T-helper 2 cell treated with Interferon-gamma antibody and Interleukin-4, amounts not matched to agents 100 ng/mL and 5 ng/mL, for 36 hours (primary cell): Measurements from ENCODE around the gene F2RL2. TPM values are rescaled to one million over a fixed set of nuclear protein-coding genes. Genes with fewer than 3 reads are reported as not detected.

Source experiments
- intact Hi-C: fragments of 100-400 bp; cut with micrococcal nuclease; formaldehyde crosslinking; loops from one replicate; pipeline ENCODE4 v1.15.1; 2023
- total RNA-seq: library from RNA; stranded (reverse); gene quantifications from 2 replicates; pipeline ENCODE4 v1.2.3, GENCODE V29; 2022

F2RL2 gene, protein sequence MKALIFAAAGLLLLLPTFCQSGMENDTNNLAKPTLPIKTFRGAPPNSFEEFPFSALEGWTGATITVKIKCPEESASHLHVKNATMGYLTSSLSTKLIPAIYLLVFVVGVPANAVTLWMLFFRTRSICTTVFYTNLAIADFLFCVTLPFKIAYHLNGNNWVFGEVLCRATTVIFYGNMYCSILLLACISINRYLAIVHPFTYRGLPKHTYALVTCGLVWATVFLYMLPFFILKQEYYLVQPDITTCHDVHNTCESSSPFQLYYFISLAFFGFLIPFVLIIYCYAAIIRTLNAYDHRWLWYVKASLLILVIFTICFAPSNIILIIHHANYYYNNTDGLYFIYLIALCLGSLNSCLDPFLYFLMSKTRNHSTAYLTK
- not detected in 2 replicates for total RNA-seq

DNA sequence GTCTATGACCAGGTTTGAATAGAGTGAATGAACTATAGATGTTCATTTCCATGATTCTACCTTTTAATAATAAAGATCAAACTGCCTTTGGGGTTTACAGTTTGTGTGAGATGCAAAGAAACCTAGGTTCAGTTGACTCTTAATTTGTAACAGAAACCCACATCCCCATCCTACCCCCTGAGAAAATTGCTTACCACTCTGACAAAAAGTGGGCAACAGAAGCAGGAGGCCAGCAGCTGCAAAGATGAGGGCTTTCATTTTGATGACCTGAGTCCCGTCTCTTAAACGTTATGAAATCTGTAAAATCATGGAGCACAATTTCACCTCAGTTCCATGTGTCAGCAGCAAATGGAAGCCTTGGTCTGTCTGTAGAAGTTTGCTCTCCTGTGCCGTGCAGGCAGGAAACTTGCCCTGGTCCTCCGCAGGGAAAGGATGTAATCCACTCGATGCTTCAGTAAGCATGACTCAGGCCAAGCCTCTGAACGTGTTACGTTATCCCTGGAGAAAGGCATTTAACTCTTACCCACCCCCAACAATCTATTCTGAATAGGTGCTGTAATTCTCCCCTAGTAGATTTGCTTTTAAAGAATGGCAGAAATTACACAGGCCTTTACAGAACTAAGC, at the start of gene F2RL2:
Gene F2RL2, minus strand, starts transcription at position 431 of the 624 bp plus-strand sequence. Its CDS starts 173 bp downstream, at position 258.
- intact Hi-C loops: no loop called here

DNA sequence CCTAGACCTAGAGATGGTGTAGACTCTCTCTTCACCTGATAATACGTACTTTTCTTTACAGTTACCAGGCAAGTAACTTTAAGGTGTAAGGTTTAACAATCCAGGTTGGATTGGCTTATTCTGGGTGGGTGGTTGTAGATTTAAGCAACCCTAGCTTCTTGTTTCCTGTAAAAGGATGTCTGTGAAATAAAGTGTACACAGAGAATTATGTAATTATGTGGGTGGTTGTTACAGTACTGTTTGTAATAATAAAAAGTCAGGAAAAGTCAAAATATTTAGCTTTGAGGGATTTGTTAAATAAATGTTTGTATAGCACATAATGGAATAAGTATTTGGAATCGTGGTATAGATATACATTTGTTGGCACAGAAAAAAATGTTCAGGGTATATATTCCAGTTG, 49.0 kb upstream of the F2RL2 start:
- intact Hi-C loops: no loop called here

DNA sequence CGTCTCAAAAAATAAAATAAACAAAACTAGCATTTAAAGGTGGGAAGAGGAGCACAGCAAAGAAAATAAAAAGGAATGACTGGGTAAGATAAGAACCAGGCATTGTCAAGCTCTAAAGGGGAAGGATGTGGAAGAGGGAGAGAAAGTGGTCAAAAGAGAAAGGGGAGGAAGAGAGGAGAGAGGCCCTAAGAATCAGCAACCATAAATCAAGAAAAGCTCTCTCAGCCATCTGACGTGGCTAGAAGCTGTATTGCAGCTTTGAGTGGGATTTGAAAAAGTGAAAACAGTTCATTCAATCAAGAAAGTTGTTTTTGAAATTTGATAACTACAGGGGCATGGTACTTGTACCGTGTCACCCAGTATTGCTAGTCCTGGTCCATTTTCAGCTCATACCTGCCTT, 47.3 kb upstream of the F2RL2 start:
- intact Hi-C loops: no loop called here

- intact Hi-C loops: no loop called here
These were observed 46.0 kb upstream of the F2RL2 start for GRCh38 chr5:76669245-76669644.

DNA sequence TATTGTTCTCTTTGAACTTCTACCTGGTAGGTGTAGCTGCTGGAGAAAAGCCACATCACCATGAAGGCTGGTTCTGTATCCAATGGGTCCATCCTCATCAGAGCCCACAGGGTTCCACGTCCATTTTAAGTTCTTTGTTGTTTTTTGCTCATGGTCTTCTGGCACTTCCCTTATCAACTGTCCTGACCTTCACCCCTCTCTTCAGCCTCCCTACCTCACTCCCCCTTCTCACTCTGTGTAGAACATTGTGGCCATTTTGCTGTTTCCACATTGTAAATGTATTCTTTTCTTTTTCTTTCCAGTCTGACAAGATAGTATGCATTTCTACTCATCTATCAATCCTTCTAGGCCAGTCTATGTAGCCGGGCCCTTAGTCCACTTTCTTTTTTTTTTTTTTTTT, 44.3 kb upstream of the F2RL2 start:
- intact Hi-C loops: no loop called here

GRCh38 chr5:76664079-76664478, 40.9 kb upstream of the F2RL2 start:
- intact Hi-C loops: no loop called here

DNA sequence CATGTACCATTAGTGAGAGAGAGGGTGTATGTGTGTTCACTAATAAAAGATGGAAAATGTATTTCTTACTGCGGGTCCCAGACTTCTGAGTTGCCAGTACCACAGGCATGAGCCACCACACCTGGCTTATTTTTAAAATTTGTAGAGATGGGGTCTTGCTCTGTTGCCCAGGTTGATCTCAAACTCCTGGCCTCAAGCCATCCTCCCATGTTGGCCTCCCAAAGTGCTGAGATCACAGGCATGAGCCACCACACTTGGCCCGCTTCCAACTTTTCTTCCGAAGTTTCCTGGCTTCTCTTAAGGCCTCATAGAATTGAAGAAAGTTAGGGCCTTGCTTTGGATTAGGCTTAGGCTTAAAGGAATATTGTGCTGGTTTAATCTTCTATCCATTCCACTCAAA, 40.4 kb upstream of the F2RL2 start:
- intact Hi-C loops: no loop called here

- intact Hi-C loops: no loop called here
These were observed 39.3 kb upstream of the F2RL2 start for GRCh38 chr5:76662521-76662920.

DNA sequence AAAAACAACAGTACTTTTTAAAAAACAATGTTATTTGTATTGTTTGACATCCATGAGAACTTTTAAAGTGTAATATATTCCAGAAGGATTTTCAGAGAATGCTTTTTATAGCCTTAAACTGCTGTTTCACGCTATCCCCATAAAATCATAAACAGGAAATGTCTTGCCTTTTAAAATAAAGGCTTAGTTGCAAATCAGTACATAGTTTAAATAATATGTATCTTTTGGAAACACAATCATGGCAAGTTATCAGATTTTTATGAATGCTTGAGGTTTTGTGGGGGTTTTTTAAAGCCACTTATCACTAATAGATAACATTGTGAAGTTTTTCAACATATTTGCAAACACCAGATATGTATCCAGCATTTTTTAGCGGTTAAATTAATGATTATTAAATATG, 37.2 kb upstream of the F2RL2 start:
- intact Hi-C loops: no loop called here

DNA sequence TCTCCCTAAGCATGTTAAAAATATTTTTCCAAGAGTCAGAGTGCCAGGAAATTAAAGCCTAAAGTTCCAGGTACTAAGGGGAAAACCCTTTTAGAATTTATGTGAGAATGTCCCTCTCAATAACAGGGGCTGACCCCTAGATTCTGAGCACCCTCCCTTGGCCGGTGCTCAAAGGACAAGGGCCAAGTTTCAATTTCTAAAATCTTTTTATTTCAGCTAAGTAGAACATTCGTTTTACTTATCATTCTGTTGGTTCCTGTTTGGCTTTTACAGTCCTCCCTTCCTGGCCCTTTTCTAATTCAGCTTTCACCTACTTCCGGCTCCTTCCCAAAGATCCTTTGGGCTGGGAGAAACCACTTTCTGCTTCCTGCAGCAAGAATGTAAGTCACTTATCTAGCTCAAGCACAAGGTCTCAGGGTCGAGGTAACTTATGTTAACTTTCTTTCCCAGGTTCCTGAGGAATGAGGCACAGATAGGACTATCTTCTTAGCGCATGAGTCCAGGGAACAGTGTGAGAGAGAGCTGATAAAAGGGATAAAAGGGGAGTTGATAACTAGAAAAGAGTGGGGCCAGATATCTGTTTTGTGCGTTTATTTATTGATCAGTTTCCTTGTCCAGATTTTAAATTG, 34.6 kb upstream of the F2RL2 start:
- intact Hi-C loops: no loop called here

DNA sequence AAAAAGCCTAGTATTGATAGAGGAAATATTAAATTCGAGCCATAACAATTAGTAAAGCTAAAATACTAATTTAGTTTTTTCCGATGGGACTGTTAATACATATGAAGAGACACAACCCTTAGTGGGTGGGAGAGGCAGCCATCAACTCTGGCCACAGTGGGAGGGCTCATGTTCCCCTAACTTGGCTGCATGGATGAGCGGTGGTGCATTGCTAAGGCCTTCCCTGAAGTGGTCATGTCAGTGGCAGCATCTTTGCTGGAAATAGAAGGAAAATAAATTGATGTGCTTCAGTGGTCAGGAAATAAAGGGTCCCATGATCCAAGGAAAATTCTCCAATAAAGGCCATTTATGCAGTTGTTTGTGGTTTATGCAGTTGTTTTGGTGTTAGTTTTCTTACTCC, 33.9 kb upstream of the F2RL2 start:
- intact Hi-C loops: no loop called here

- intact Hi-C loops: no loop called here
These were observed 29.7 kb upstream of the F2RL2 start for GRCh38 chr5:76652809-76653414.

DNA sequence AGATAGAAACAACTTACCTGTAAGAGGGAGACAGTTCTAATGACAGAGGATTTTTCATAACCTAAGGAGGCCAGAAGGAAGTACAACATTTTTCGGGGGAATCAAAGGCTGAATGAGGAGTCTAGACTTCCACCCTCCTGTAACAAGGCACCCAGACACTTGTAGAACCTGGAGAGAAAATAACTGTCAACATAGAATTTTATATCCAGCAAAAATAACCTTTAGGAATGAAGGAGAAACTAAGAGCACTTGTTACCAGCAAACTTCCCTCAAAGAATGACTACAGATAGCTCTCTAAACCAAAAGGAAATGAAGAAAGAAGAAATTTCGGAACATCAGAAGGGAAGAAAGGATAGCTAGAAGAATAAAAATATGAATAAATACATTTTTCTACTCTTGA, 25.9 kb upstream of the F2RL2 start:
- intact Hi-C loops: no loop called here

DNA sequence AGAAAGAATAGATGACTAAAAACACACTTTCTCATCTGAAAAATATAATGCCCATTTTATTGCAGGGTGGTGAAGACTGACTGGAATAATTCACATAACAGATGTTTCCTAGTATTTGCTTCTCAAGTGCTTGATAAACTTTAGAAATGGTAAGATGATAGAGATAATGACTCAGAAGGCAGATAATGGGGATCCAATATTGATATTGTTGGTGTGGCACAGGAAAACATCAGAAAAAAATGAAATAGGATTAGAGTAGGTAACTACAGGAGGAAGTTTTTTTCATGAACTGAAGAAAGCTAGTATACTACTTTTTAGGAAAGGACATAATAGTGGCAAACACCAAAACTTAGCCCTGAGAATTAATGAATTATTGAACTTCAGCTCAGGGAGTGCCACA, 20.2 kb upstream of the F2RL2 start:
- intact Hi-C loops: no loop called here

GRCh38 chr5:76642390-76643040, 19.3 kb upstream of the F2RL2 start:
- intact Hi-C loops: no loop called here

- intact Hi-C loops: loop anchor here (1.0 kb wide), 1 partner anchor 40 kb away; no protein-coding TSS in a partner anchor
These were observed 18.4 kb upstream of the F2RL2 start for GRCh38 chr5:76641514-76642120.

DNA sequence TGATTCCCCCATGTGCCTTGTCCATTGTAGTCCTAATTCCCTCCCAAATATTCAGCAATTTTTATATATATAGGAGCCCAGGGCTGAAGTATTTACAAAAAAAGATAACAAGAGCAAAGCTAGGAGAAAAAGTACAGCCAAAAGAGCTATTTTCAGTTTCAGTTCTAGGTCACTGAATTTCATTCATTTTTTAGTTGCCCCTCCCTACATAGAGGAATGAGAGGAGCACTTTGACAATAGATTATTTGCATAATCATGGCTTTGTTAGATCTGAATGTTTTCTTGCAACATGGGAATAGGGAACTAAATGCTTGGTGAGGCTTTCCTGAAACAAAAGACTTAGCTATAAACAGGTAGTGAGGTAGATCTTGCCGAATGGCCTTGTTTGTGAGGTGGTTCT, 15.3 kb upstream of the F2RL2 start:
- intact Hi-C loops: no loop called here

DNA sequence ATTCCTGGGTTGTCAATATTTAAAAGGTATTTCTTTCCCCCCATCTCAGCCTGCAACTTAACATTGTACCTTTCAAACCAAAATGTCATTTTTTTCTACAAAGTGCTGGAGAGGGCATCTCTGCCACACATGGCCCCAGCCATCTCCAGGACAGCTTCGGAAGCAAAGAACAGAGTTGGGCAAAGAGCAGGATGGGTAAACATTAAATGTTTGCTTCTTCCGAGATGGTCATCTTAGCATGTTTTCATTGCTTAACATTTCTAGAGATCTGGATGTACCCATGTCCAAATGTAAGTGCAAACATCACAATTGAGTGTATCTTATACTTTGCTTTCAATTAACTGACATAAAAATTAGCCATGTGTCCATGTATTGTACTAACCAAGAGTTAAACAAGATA, 14.3 kb upstream of the F2RL2 start:
- intact Hi-C loops: no loop called here

DNA sequence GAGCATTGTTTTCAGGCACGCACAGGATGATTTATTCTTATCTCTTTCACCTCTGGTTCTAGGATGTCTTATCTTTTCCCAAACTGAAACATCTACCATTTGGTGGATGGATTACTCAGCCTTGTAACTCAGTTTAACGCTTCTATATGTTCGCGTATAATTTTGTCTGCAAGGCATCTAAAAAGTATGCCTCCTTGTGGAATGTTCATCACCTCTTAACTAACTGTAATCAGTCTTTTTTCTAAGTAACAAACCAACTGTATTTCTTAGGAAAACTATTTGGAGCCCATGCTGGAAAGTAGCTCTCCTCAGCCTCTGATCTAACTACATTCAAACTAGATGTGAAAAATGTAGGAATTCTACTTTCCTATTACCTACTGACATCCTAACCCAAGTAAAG, 11.5 kb upstream of the F2RL2 start:
- intact Hi-C loops: no loop called here

GRCh38 chr5:76626738-76627137, 3.5 kb upstream of the F2RL2 start:
- intact Hi-C loops: no loop called here
